GM19023 (cell line): ENCODE measurements around the gene AMDHD1.

Source experiments
- ATAC-seq: cut with Tn5 transposase; IDR thresholded peaks from one replicate; pipeline ENCODE4 v1.9.1; 2021; ENCODE audit warnings: mild to moderate bottlenecking, moderate library complexity; ENCODE audit not compliant: unreplicated experiment

The AMDHD1 gene

DNA sequence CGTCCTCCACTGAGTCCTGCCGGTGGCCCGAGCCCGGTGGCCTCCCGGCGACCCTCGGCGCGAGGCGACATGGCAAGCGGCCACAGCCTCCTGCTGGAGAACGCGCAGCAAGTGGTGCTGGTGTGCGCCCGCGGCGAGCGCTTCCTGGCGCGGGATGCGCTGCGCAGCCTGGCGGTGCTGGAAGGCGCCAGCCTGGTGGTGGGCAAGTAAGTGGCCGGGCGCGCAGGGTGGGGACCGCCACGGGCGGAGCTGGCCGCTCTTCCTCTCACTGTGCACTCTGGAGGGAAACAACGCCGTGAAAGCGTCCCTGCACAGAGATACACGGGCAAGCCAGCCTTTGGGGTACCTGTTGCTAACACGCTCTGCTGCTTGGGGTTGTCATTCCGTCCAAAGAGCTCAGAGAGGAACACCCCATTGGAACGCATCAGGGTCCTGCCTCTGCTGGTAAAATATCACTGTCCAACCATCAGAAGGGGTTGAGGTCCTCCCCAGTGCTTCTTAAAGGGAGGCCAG lies at the start of gene AMDHD1:
Gene AMDHD1, plus strand, starts transcription at position 2 of the 513 bp plus-strand sequence. Its CDS starts 68 bp downstream, at position 70.
- peak; percentile 57 for ATAC-seq

GRCh38 chr12:95896846-95897245 lies 46.3 kb upstream of the AMDHD1 start:
- ATAC-seq, result no peak

GRCh38 chr12:95898081-95898480 lies 45.0 kb upstream of the AMDHD1 start:
- ATAC-seq, result no peak

DNA sequence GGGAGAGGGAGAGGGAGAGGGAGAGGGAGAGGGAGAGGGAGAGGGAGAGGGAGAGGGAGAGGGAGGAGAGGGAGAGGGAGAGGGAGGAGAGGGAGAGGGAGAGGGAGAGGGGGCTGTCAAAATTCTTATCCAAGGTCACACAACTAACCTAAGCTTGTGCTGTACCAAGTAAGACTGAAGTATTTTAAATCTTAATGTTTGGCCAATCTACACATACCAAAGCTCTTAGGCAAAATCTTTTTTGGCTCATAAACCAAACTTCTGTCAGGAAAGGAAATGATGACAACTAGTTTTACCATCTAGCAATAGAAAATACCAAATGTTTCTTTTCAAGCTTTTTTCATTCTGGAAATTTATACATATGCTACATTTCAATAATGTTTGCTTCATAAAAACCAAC lies 34.6 kb upstream of the AMDHD1 start:
- no peak for ATAC-seq

DNA sequence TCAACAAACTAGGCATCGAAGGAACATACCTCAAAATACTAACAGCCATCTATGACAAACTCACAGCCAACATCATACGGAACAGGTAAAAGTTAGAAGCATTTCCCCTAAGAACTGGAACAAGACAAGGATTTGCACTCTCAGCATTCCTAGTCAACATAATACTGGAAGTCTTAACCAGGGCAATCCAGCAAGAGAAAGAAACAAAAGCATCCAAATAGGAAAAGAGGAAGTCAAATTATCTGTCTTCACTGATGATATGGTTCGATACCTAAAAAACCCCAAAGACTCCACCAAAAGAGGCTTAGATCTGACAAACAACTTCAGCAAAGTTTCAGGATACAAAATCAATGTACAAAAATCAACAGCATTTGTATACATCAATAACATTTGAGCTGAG lies 33.3 kb upstream of the AMDHD1 start:
- no peak for ATAC-seq

DNA sequence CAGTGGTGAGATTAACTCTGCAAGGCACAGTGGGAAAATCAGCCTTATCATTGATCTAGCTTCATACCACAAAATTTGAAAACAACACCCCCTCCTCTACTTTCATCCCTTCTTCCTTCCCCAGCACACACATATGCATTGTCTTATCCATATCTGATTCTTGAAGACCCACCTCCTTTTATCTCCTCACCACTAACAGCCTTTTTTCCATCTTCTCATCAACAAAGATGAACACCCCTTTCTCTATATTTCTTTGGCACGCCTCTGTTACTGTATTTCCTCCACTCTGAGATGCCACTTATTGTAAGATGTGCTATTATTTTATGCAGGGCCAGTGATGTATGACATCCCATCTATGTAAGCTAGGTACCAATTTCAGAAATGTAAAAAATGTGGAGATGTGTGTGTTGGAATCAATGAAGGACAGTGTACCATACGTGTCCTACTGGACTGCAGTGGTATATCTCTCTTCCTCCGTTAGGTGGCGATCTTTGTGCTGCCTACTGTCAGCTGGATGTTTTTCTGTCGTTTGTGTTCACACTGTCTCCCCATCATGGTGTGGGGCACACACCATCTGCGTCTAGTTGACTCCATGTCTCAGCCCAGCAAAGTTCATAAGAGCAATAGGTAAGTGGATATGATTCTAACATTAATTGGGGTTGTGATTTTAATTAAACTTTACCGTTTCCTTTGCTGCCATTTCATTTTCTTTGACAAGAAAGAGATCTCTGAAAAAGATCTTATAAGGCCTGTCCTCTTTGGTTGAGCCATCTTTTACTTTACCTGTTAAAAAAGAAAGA lies 24.7 kb upstream of the AMDHD1 start:
- peak; percentile 87 for ATAC-seq

GRCh38 chr12:95919110-95919509 lies 24.0 kb upstream of the AMDHD1 start:
- ATAC-seq, result no peak

DNA sequence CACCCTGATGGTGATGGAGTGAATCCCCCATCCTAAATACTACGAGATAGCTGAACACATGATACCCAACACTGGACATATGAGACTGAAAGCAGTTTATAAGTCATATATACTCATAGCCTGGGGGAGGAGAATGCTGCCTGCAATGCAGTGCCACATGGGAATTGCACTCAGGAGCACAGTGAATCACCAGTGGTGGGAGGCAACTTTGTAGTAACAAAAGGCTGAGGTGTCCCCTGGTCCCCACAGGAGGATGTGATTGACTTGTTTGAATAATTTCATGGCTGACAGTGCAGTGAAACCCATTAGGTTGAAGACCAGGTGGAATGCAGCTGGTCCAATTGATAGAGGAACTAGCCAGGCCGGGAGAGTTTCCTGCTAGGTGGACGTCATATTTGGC lies 20.9 kb upstream of the AMDHD1 start:
- ATAC-seq, result no peak

DNA sequence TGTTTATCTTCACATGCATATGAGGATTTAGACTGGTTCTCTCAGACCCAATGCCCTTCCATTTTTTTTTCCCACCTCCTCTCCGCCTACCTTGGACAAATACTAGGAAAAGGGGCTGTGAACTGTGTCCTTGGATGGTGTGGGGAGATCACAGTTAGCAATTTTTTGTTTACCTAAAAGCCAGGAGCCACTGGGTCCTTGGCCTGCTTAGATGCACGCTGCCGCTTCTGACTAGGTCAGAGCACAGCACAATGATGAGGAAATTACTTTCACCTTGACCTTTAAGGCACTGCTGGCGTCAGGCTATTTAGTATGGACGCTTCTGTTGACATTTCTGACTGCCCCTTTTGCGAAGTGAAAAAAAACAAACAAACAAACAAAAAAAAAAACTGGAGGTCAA lies 2.6 kb upstream of the AMDHD1 start:
- no peak for ATAC-seq

DNA sequence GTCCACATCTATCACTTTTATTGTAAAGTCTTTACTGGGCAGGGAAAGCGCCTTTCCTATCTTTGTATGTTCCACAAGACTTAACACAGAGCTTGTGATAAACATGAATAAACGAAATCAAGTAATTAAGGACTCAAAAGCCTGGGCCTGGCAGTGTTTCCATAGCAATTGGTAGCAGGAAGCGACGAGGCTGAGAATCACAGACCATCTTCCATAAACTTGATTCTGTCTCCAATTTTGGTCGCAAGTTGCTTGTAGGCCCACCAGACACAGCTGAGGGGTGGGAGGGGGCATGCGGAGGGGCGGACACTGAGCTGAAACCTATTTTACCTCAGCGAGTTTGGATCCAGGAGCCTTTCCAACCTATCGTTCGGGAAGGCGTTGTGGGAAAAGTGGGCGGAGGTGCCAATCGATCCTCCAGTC lies 1.0 kb upstream of the AMDHD1 start:
- ATAC-seq, result no peak

GRCh38 chr12:95942524-95943329 lies 404 bp upstream of the AMDHD1 start, which contains the start of gene CCDC38:
Gene CCDC38 (minus strand): TSS chr12:95942614. CDS start chr12:95936509, 6,105 bp downstream.
- peak; percentile 99 for ATAC-seq

- ATAC-seq, result no peak
Observed at GRCh38 chr12:95944108-95944704, 1.1 kb downstream of the AMDHD1 start.

DNA sequence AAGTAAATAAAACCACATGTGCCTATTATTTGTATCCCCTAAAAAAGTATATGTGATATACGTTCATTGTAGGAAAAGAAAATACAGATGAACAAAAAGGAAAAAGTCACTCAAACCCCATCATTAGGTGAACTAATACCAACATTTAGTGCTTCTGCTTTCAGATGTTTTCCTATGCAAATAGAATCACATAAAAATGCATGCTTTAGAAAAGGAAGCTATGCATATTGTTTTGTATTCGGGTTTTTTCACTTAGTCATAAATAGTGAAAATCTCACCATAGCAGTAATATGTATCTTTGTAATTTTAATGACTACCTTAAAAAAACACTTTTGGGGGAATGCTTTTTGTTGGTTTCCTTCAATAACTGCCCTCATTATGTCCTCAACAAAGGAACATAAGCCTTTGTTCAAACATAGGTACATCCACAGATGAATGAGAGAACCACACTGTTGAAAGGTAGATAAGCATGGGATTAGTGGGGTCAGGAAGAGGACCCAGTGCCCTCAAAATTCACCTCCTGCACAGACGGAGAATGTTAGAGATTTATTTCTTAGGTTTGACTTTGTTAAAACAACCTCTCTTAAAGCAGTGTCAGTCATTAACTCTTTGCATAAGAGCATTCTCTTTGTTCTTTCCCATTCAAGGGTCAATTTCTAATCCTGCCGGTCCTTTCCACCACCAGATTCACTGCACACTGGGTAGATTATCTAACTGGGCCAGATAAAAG lies 6.5 kb downstream of the AMDHD1 start:
- ATAC-seq, result no peak

- ATAC-seq, result no peak
Observed at GRCh38 chr12:95951515-95951914, 8.4 kb downstream of the AMDHD1 start.

DNA sequence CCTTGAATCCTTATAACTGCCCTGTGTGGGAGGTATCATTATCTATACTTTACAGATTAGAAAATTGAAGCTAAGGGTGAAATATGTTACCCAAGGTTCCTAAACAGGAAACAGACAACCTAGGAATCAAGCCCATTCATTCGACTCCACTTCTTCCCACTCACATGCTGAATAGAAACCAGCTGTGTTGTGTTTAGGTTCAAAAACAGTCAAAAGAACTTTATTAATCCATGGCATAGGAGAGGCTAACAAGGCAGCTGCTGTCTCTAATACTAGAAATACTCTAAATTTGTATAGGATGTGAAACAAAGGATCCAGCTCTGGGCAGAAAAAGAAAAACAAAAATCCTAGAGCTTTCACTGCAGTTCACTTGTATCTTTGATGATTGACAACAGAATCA lies 9.9 kb downstream of the AMDHD1 start:
- no peak for ATAC-seq

DNA sequence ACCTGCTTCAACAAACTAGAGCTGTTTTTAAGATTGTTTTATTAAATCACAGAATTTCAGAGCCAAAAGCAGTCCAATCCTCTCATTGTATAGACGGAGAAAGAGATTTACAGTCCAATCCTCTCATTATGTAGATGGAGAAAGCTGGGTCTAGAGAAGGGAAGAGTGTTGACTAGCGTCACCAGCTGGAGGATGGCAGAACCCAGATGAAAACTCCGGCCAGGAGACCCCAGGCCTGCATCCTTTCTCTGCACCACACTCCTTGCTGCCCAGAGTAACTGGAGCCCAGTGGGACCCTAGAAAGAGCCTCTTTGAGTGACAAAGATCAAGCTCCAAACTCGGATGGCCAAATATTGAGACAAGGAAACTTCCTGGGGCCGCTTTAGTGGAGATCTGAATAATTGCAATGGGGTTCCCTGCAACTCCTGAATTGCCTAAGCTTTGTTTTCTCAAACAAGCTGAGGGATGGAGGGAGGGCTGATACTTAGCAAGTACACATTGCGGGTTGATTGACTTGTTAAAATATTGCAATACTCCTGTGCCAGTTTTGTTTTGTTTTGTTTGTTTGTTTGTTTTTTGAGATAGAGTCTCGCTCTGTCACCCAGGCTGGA lies 12.5 kb downstream of the AMDHD1 start:
- ATAC-seq, result no peak

- ATAC-seq, result no peak
Observed at GRCh38 chr12:95956557-95957145, 13.5 kb downstream of the AMDHD1 start.

- ATAC-seq, result no peak
Observed at GRCh38 chr12:95959107-95959506, 16.0 kb downstream of the AMDHD1 start.

DNA sequence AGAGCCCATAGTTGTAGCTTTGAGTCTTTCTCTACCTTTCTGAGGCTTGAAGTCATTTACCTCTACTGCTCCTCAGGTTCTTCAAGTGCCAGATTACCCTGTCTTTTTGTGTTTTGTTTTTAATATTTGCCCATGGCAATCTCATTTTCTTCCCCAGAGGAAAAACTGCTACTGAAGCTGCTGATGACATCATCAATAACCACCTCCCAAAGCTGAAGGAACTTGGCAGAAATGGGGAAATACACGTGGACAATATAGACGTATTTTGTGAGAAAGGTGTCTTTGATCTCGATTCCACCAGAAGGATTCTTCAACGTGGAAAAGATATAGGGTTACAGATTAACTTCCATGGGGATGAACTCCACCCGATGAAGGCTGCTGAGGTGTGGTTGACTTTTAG lies 17.1 kb downstream of the AMDHD1 start:
- ATAC-seq, result no peak

GRCh38 chr12:95962222-95962621 lies 19.1 kb downstream of the AMDHD1 start:
- no peak for ATAC-seq
